ENCODE results near the gene MARCHF3.

GRCh38 chr5:126963822-126964375, 66.5 kb downstream of the MARCHF3 start:
- TF ChIP-seq, protein P1, sequence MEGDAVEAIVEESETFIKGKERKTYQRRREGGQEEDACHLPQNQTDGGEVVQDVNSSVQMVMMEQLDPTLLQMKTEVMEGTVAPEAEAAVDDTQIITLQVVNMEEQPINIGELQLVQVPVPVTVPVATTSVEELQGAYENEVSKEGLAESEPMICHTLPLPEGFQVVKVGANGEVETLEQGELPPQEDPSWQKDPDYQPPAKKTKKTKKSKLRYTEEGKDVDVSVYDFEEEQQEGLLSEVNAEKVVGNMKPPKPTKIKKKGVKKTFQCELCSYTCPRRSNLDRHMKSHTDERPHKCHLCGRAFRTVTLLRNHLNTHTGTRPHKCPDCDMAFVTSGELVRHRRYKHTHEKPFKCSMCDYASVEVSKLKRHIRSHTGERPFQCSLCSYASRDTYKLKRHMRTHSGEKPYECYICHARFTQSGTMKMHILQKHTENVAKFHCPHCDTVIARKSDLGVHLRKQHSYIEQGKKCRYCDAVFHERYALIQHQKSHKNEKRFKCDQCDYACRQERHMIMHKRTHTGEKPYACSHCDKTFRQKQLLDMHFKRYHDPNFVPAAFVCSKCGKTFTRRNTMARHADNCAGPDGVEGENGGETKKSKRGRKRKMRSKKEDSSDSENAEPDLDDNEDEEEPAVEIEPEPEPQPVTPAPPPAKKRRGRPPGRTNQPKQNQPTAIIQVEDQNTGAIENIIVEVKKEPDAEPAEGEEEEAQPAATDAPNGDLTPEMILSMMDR (conservative IDR thresholded peaks at IDR 0.05; ENCODE audit: low read depth, low read length): no peak
- TF ChIP-seq EZH2 (IDR thresholded peaks at IDR 0.05; ENCODE audit: borderline replicate concordance, low read depth, low read length, poor library complexity, severe bottlenecking): no peak

Measured in A673 (cell line).